ENCODE measurements around the gene PRKG1. TPM values are rescaled to one million over a fixed set of nuclear protein-coding genes. Genes with fewer than 3 reads are reported as not detected.

PRKG1 gene
- total and polyA plus RNA-seq, 2 experiments from 2014 or later, result 18.2 to 21.1 TPM

- TF ChIP-seq REST (IDR thresholded peaks at IDR 0.05; ENCODE audit: unreplicated experiment) (no peak), ZNF114 (CRISPR knock-in tag; IDR thresholded peaks at IDR 0.05) (no peak), ZNF331 (CRISPR knock-in tag; IDR thresholded peaks at IDR 0.05; ENCODE audit: low read depth) (no peak)
Measured at GRCh38 chr10:51585742-51586141, 511.5 kb downstream of the PRKG1 start (continued).

GRCh38 chr10:51588984-51589383 lies 514.7 kb downstream of the PRKG1 start:
- H3K4me3 Mint-ChIP-seq, result no peak overlapping the region
- peak overlapping the region; percentile 23; the same call in 1 of the 2 replicates for H3K4me2 ChIP-seq
- peak; percentile 19 for DNase-seq (ENCODE audit: low spot score)

More at GRCh38 chr10:51588984-51589383, 514.7 kb downstream of the PRKG1 start:
- Mint-ChIP-seq H3K4me1 (peaks cover 24% of the 10 kb centered on the region), H3K36me3 (ENCODE audit: low read depth) (no peaks in the 10 kb centered on the region), H3K27ac (no peak overlapping the region), H3K9me3 (no peaks in the 10 kb centered on the region), H3K27me3 (ENCODE audit: insufficient read depth, low read depth, poor library complexity) (peaks cover 4% of the 10 kb centered on the region)
- no peaks in the 10 kb centered on the region for H4K20me1 ChIP-seq (replicated peaks; ENCODE audit: insufficient read depth)
- no peak overlapping the region for H3K27ac ChIP-seq (ENCODE audit: low read depth)
- no peak overlapping the region for H3K4me3 ChIP-seq
- no peaks in the 10 kb centered on the region; the same call in 1 of the 2 replicates for H3K9me2 ChIP-seq (ENCODE audit: insufficient read depth)
- H3K79me2 ChIP-seq (replicated peaks; ENCODE audit: insufficient read depth), result no peaks in the 10 kb centered on the region
- no peak for TF ChIP-seq STAT1 (IDR thresholded peaks at IDR 0.05; ENCODE audit: unreplicated experiment)
- TF ChIP-seq POLR2AphosphoS5 (IDR thresholded peaks at IDR 0.05; ENCODE audit: low read depth), result no peak
- no peak for TF ChIP-seq CTCF (conservative IDR thresholded peaks at IDR 0.05; ENCODE audit: low read depth in 2 of 2)
- TF ChIP-seq CREB1 (CRISPR knock-in tag; IDR thresholded peaks at IDR 0.05; ENCODE audit: low read depth), result no peak
- no peak for TF ChIP-seq JUNB (IDR thresholded peaks at IDR 0.05; ENCODE audit: unreplicated experiment)
- TF ChIP-seq ZNF462 (CRISPR knock-in tag; IDR thresholded peaks at IDR 0.05), result no peak
- no peak for TF ChIP-seq EZH2phosphoT487 (IDR thresholded peaks at IDR 0.05; ENCODE audit: unreplicated experiment)
- no peak for TF ChIP-seq ZNF114 (CRISPR knock-in tag; IDR thresholded peaks at IDR 0.05)
- no peak for TF ChIP-seq EZH2 (IDR thresholded peaks at IDR 0.05; ENCODE audit: low read depth, unreplicated experiment)
- no peak for TF ChIP-seq ZNF331 (CRISPR knock-in tag; IDR thresholded peaks at IDR 0.05; ENCODE audit: low read depth)
- no peak for TF ChIP-seq NANOG (IDR thresholded peaks at IDR 0.05; ENCODE audit: borderline replicate concordance)
- TF ChIP-seq ETS1 (IDR thresholded peaks at IDR 0.05), result no peak
- no peaks in the 10 kb centered on the region for H3K27me3 ChIP-seq (ENCODE audit: insufficient read depth)
- H3F3A ChIP-seq (replicated peaks; ENCODE audit: low read depth), result no peaks in the 10 kb centered on the region
- no peaks in the 10 kb centered on the region for H3K36me3 ChIP-seq (ENCODE audit: insufficient read depth)
- H2AFZ ChIP-seq, result no peak overlapping the region
- peaks cover 20% of the 10 kb centered on the region for H3K4me1 ChIP-seq (ENCODE audit: insufficient read depth)
- peak; percentile 71 for ATAC-seq

Data from GM23338 (cell line).